H9 (cell line): ENCODE results near the gene ABCC4. TPM values are rescaled to one million over a fixed set of nuclear protein-coding genes. Genes with fewer than 3 reads are reported as not detected.

Experiments
- DNase-seq: peaks from one replicate; pipeline ENCODE4 v3.0.0-alpha.2; 2017
- H2AFZ ChIP-seq: one replicate; pipeline ENCODE4 v1.6.1; 2013; ENCODE audit warnings: mild to moderate bottlenecking, low read length, control low read depth, moderate library complexity
- H2AK5ac ChIP-seq: 2 replicates; pipeline ENCODE4 v1.6.1; 2013; ENCODE audit warnings: low read length, control low read depth, mixed read lengths; ENCODE audit not compliant: insufficient read length
- H2BK120ac ChIP-seq: one replicate; pipeline ENCODE4 v1.6.1; 2013; ENCODE audit warnings: low read depth, mild to moderate bottlenecking, low read length, control low read depth, inconsistent platforms; ENCODE audit not compliant: poor library complexity, severe bottlenecking
- H2BK12ac ChIP-seq: 2 replicates; pipeline ENCODE4 v1.6.1; 2013; ENCODE audit warnings: low read length, control low read depth, mixed read lengths, low read depth; ENCODE audit not compliant: insufficient read length
- H2BK15ac ChIP-seq: 2 replicates; pipeline ENCODE4 v1.6.1; 2013; ENCODE audit warnings: low read depth, low read length, control low read depth
- H2BK20ac ChIP-seq: one replicate; pipeline ENCODE4 v1.6.1; 2013; ENCODE audit warnings: low read depth, mild to moderate bottlenecking, low read length, control low read depth, inconsistent platforms; ENCODE audit not compliant: poor library complexity, severe bottlenecking
- H2BK5ac ChIP-seq: 2 replicates; pipeline ENCODE4 v1.6.1; 2013; ENCODE audit warnings: low read length, control low read depth, mixed read lengths; ENCODE audit not compliant: insufficient read length
- H3K14ac ChIP-seq: 2 replicates; pipeline ENCODE4 v1.6.1; 2013; ENCODE audit warnings: low read length, control low read depth; ENCODE audit not compliant: insufficient read depth
- H3K18ac ChIP-seq: 2 replicates; pipeline ENCODE4 v1.6.1; 2013; ENCODE audit warnings: low read depth, mild to moderate bottlenecking, mixed read lengths, low read length, control low read depth; ENCODE audit not compliant: insufficient read length
- H3K23ac ChIP-seq: 2 replicates; pipeline ENCODE4 v1.6.1; 2013; ENCODE audit warnings: low read length, control low read depth, mixed read lengths, low read depth; ENCODE audit not compliant: insufficient read length
- H3K23me2 ChIP-seq: 2 replicates; pipeline ENCODE4 v1.6.1; 2013; ENCODE audit warnings: low read depth, mild to moderate bottlenecking, mixed read lengths, low read length, control low read depth; ENCODE audit not compliant: insufficient read length, poor library complexity, severe bottlenecking
- H3K27ac ChIP-seq: 2 replicates; pipeline ENCODE4 v1.5.1; 2013; ENCODE audit warnings: low read length, control low read depth, mixed read lengths, low read depth; ENCODE audit not compliant: insufficient read length
- H3K27me3 ChIP-seq: 2 replicates; pipeline ENCODE4 v1.6.1; 2013; ENCODE audit warnings: low read length, control low read depth, inconsistent platforms; ENCODE audit not compliant: insufficient read depth
- H3K4ac ChIP-seq: 2 replicates; pipeline ENCODE4 v1.6.1; 2013; ENCODE audit warnings: low read depth, mild to moderate bottlenecking, control low read depth, inconsistent platforms, low read length, moderate library complexity
- H3K4me1 ChIP-seq: 2 replicates; pipeline ENCODE4 v1.6.1; 2013; ENCODE audit warnings: low read length, control low read depth, inconsistent platforms; ENCODE audit not compliant: insufficient read depth
- H3K4me2 ChIP-seq: 2 replicates; pipeline ENCODE4 v1.6.1; 2013; ENCODE audit warnings: low read length, control low read depth, mixed read lengths; ENCODE audit not compliant: insufficient read length, insufficient read depth
- H3K56ac ChIP-seq: 2 replicates; pipeline ENCODE4 v1.6.1; 2013; ENCODE audit warnings: low read depth, mild to moderate bottlenecking, mixed read lengths, low read length, control low read depth; ENCODE audit not compliant: insufficient read length
- H3K79me1 ChIP-seq: 2 replicates; pipeline ENCODE4 v1.6.1; 2013; ENCODE audit warnings: low read depth, mild to moderate bottlenecking, moderate library complexity, low read length, control low read depth, inconsistent platforms; ENCODE audit not compliant: insufficient read depth, poor library complexity, severe bottlenecking
- H3K79me2 ChIP-seq: 2 replicates; pipeline ENCODE4 v1.6.1; 2013; ENCODE audit warnings: low read length, control low read depth, inconsistent platforms; ENCODE audit not compliant: insufficient read depth
- H3K9ac ChIP-seq: 2 replicates; pipeline ENCODE4 v1.6.1; 2013; ENCODE audit warnings: low read length, control low read depth, mixed read lengths; ENCODE audit not compliant: insufficient read length; ENCODE audit errors: extremely low read depth
- H3K9me3 ChIP-seq: one replicate; pipeline ENCODE4 v1.6.1; 2013; ENCODE audit warnings: low read depth, low read length, inconsistent platforms; ENCODE audit not compliant: control insufficient read depth
- H3T11ph ChIP-seq: one replicate; pipeline ENCODE4 v1.6.1; 2013; ENCODE audit warnings: mild to moderate bottlenecking, low read length, control low read depth, inconsistent platforms
- H4K20me1 ChIP-seq: one replicate; pipeline ENCODE4 v1.6.1; 2013; ENCODE audit not compliant: control insufficient read depth, insufficient read length, insufficient read depth
- H4K5ac ChIP-seq: 2 replicates; pipeline ENCODE4 v1.6.1; 2013; ENCODE audit warnings: low read depth, mild to moderate bottlenecking, mixed read lengths, low read length, control low read depth; ENCODE audit not compliant: insufficient read length
- H4K8ac ChIP-seq: replicated peaks from 2 replicates; pipeline ENCODE4 v1.6.1; 2013; ENCODE audit warnings: low read length, control low read depth, mixed read lengths, low read depth; ENCODE audit not compliant: insufficient read length
- H4K91ac ChIP-seq: 2 replicates; pipeline ENCODE4 v1.6.1; 2013; ENCODE audit warnings: low read depth, mild to moderate bottlenecking, moderate library complexity, mixed read lengths, low read length, control low read depth; ENCODE audit not compliant: insufficient read length
- H3K27ac Mint-ChIP-seq, 3 experiments: 2 replicates in 2 of 3; 3 replicates in 1 of 3; pipeline ENCODE4 v1.8.0; 2020 to 2021; ENCODE audit warnings: mixed read lengths in 3 of 3, mild to moderate bottlenecking in 1 of 3, moderate library complexity in 1 of 3
- H3K27me3 Mint-ChIP-seq: 2 replicates; pipeline ENCODE4 v1.8.0; 2021; ENCODE audit warnings: low read depth, mild to moderate bottlenecking, moderate library complexity, mixed read lengths
- H3K36me3 Mint-ChIP-seq, 3 experiments: 2 replicates in 2 of 3; 3 replicates in 1 of 3; pipeline ENCODE4 v1.8.0; 2020 to 2021; ENCODE audit warnings: low read depth in 3 of 3, mixed read lengths in 3 of 3; ENCODE audit not compliant: insufficient read depth in 1 of 3
- H3K4me1 Mint-ChIP-seq, 2 experiments: 2 replicates each; pipeline ENCODE4 v1.8.0; 2020; ENCODE audit warnings: mixed read lengths in 2 of 2
- H3K4me3 Mint-ChIP-seq, 2 experiments: 2 replicates in 1 of 2; 3 replicates in 1 of 2; pipeline ENCODE4 v1.8.0; 2020 to 2021; ENCODE audit warnings: mild to moderate bottlenecking in 2 of 2, mixed read lengths in 2 of 2, moderate library complexity in 1 of 2
- H3K9me3 Mint-ChIP-seq, 2 experiments: 2 replicates in 1 of 2; 3 replicates in 1 of 2; pipeline ENCODE4 v1.8.0; 2020; ENCODE audit warnings: mild to moderate bottlenecking in 2 of 2, mixed read lengths in 2 of 2, moderate library complexity in 1 of 2
- WGBS: extraction: QIAGEN DNeasy Blood & Tissue Kit; methylation state at CpG from one replicate; pipeline ENCODE4 v1.1.7; 2013; ENCODE audit warnings: missing lambda C conversion rate, low lambda C conversion rate, mixed read lengths; ENCODE audit not compliant: insufficient read length; ENCODE audit errors: extremely low coverage; 5-methylcytosine and 5-hydroxymethylcytosine counted together
- total RNA-seq: library from RNA; stranded (reverse); gene quantifications from 2 replicates; pipeline ENCODE4 v1.2.1, GENCODE V29; 2021
- TF ChIP-seq, protein P1 (sequence below): fragments of 200-600 bp; sonication (generic); conservative IDR thresholded peaks from 3 replicates; pipeline ENCODE4 v1.8.0; 2021; ENCODE audit warnings: antibody characterized with exemption, mild to moderate bottlenecking

Gene ABCC4
- total RNA-seq, 1 experiment from 2014 or later = 5.9 TPM

DNA sequence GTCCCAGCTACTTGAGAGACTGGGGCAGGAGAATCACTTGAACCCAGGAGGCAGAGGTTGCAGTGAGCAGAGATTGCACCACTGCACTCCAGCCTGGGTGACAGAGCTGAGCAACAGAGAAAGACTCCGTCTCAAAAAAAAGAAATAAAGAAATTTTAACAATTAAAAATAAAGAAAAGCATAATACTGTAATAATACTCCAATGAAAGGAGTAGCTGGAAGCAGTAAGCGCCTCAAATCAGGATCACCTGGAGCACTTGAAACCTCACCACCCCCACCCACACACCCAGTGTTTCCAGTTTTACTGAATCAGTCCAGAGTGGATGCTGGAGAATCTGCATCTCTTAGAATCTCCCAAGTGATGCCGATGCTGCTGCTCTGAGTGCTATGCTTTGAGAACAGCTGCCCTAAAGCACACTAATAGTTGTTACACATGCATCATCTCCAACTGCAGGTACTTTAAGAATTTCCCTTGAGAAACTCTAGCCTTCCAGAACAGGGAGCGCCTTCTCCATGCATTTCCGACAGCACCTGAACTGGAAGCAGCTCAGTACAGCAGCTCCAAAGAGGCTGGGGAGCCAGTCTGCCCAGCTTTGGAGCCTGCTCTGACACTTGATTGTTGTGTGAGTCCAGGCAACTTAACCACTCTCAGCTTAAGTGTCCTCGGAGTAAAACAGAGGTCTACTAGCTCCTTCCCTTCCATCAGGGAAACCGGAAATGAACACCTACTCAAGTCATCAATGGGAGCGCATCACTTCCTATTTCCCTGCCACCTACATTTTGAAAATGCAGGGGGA lies 2.9 kb downstream of the ABCC4 start:
- no peak overlapping the region for H3K4me3 Mint-ChIP-seq

More for the DNA sequence above, 2.9 kb downstream of the ABCC4 start:
- Histone ChIP-seq H2BK120ac (no peak overlapping the region), H3K56ac (no peak overlapping the region), H2BK20ac (no peak overlapping the region), H3T11ph (no peak overlapping the region), H3K14ac (no peak overlapping the region), H2BK5ac (no peak overlapping the region), H3K18ac (no peak overlapping the region), H2BK15ac (no peak overlapping the region), H4K5ac (no peak overlapping the region), H2AK5ac (no peak overlapping the region), H2BK12ac (no peak overlapping the region), H4K8ac (no peak overlapping the region), H3K23ac (no peak overlapping the region), H3K9me3 (no peaks in the 10 kb centered on the region), H3K4me2 (no peak overlapping the region), H3K4ac (no peak overlapping the region), H2AFZ (no peak overlapping the region), H3K27me3 (peaks cover 7% of the 10 kb centered on the region; the same call in 1 of the 2 replicates), H4K20me1 (no peaks in the 10 kb centered on the region), H3K9ac (no peak overlapping the region), H3K79me2 (no peaks in the 10 kb centered on the region), H3K23me2 (peaks cover 6% of the 10 kb centered on the region), H4K91ac (no peak overlapping the region), H3K79me1 (no peaks in the 10 kb centered on the region), H3K27ac (no peak overlapping the region), H3K4me1 (no peaks in the 10 kb centered on the region; the same call in 1 of the 2 replicates)
- DNase-seq = no peak
- peaks cover 1 to 4% (median 3%) of the 10 kb centered on the region in 3 experiments; a peak in 4 of 7 replicates for H3K36me3 Mint-ChIP-seq
- H3K4me1 Mint-ChIP-seq = peaks cover 7 to 17% of the 10 kb centered on the region in 2 experiments
- peaks cover 37% of the 10 kb centered on the region for H3K27me3 Mint-ChIP-seq
- no CpG with 5 or more reads among the region's 8 CpGs for WGBS
- TF ChIP-seq, protein P1, sequence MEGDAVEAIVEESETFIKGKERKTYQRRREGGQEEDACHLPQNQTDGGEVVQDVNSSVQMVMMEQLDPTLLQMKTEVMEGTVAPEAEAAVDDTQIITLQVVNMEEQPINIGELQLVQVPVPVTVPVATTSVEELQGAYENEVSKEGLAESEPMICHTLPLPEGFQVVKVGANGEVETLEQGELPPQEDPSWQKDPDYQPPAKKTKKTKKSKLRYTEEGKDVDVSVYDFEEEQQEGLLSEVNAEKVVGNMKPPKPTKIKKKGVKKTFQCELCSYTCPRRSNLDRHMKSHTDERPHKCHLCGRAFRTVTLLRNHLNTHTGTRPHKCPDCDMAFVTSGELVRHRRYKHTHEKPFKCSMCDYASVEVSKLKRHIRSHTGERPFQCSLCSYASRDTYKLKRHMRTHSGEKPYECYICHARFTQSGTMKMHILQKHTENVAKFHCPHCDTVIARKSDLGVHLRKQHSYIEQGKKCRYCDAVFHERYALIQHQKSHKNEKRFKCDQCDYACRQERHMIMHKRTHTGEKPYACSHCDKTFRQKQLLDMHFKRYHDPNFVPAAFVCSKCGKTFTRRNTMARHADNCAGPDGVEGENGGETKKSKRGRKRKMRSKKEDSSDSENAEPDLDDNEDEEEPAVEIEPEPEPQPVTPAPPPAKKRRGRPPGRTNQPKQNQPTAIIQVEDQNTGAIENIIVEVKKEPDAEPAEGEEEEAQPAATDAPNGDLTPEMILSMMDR = no peak
- H3K9me3 Mint-ChIP-seq = peaks cover 0 to 11% of the 10 kb centered on the region in 2 experiments; a peak in 1 of 5 replicates
- H3K27ac Mint-ChIP-seq = no peak overlapping the region
